IMR-90 (cell line): ENCODE measurements around the gene LAPTM5. TPM values are rescaled to one million over a fixed set of nuclear protein-coding genes. Genes with fewer than 3 reads are reported as not detected.

Experiments used
- ATAC-seq: fragments of 200-7000 bp; cut with Tn5 transposase; 2 replicates; pipeline ENCODE4 v1.9.1; 2020; ENCODE audit warnings: low read depth, mild to moderate bottlenecking, moderate library complexity
- BruUV-seq: library from RNA; stranded (reverse); fragments of 400-500 nt; replicated peaks from 2 replicates; lab custom pipeline; 2021; lab: Mats Ljungman, UMichigan
- CTCF ChIA-PET: fragments of 300-600 bp; formaldehyde crosslinking; extraction: SDS; loops from one replicate; lab custom pipeline; 2021; ENCODE audit warnings: antibody characterized with exemption; lab: Yijun Ruan, JAX
- POLR2A ChIA-PET: fragments of 300-600 bp; sonication (Branson Sonifier 250); formaldehyde crosslinking; loops from one replicate; lab custom pipeline; 2022; ENCODE audit warnings: antibody characterized with exemption; ENCODE audit not compliant: unreplicated experiment; lab: Charles Lee
- DNase-seq: peaks from one replicate; pipeline ENCODE4 v3.0.0; 2013
- H2AFZ ChIP-seq: replicated peaks from 2 replicates; pipeline ENCODE3; 2013; ENCODE audit warnings: low read length, mild to moderate bottlenecking; ENCODE audit not compliant: poor library complexity
- H2AK5ac ChIP-seq: 2 replicates; pipeline ENCODE4 v1.6.1; 2013; ENCODE audit warnings: low read depth, low read length, inconsistent platforms
- H2AK9ac ChIP-seq: replicated peaks from 2 replicates; pipeline ENCODE3; 2013; ENCODE audit warnings: mild to moderate bottlenecking, low read depth, low read length, moderate library complexity; ENCODE audit not compliant: poor library complexity
- H2BK120ac ChIP-seq: 2 replicates; pipeline ENCODE4 v1.6.1; 2013; ENCODE audit warnings: low read depth, low read length, inconsistent platforms
- H2BK15ac ChIP-seq: 3 replicates; pipeline ENCODE4 v1.6.1; 2013; ENCODE audit warnings: low read depth, low read length, inconsistent platforms
- H2BK20ac ChIP-seq: 2 replicates; pipeline ENCODE4 v1.6.1; 2013; ENCODE audit warnings: low read depth, mild to moderate bottlenecking, inconsistent platforms, low read length, moderate library complexity
- H2BK5ac ChIP-seq: 2 replicates; pipeline ENCODE4 v1.6.1; 2013; ENCODE audit warnings: mild to moderate bottlenecking, low read depth, low read length, inconsistent platforms; ENCODE audit not compliant: poor library complexity, severe bottlenecking
- H3K14ac ChIP-seq: replicated peaks from 2 replicates; pipeline ENCODE4 v1.6.1; 2013; ENCODE audit warnings: low read depth, low read length, inconsistent platforms
- H3K18ac ChIP-seq: 2 replicates; pipeline ENCODE4 v1.6.1; 2013; ENCODE audit warnings: low read depth, low read length, control low read depth
- H3K23ac ChIP-seq: 2 replicates; pipeline ENCODE4 v1.6.1; 2013; ENCODE audit warnings: low read depth, low read length, inconsistent platforms
- H3K27ac ChIP-seq: 2 replicates; pipeline ENCODE4 v1.5.1; 2013; ENCODE audit warnings: mild to moderate bottlenecking, control low read depth, low read length; ENCODE audit not compliant: insufficient read depth
- H3K27me3 ChIP-seq: 2 replicates; pipeline ENCODE4 v1.6.1; 2013; ENCODE audit warnings: low read length; ENCODE audit not compliant: control insufficient read depth, insufficient read depth
- H3K36me3 ChIP-seq: 2 replicates; pipeline ENCODE4 v1.6.1; 2013; ENCODE audit warnings: low read length, mixed read lengths; ENCODE audit not compliant: control insufficient read depth, insufficient read depth
- H3K4ac ChIP-seq: 2 replicates; pipeline ENCODE4 v1.6.1; 2013; ENCODE audit warnings: low read depth, low read length, inconsistent platforms
- H3K4me1 ChIP-seq: 2 replicates; pipeline ENCODE4 v1.6.1; 2013; ENCODE audit warnings: low read length, mixed read lengths; ENCODE audit not compliant: control insufficient read depth, insufficient read depth
- H3K4me2 ChIP-seq: 2 replicates; pipeline ENCODE4 v1.6.1; 2013; ENCODE audit warnings: low read depth, mild to moderate bottlenecking, control low read depth, low read length, moderate library complexity
- H3K4me3 ChIP-seq: 2 replicates; pipeline ENCODE4 v1.5.1; 2013; ENCODE audit warnings: low read depth, mild to moderate bottlenecking, control low read depth, low read length, moderate library complexity; ENCODE audit not compliant: insufficient read depth
- H3K56ac ChIP-seq: 2 replicates; pipeline ENCODE4 v1.6.1; 2013; ENCODE audit warnings: low read length, inconsistent platforms; ENCODE audit not compliant: insufficient read depth; ENCODE audit errors: extremely low read depth
- H3K79me1 ChIP-seq, 2 experiments: 2 replicates each; pipeline ENCODE4 v1.6.1; 2013; ENCODE audit warnings: low read length in 2 of 2, inconsistent platforms in 1 of 2, low read depth in 1 of 2
- H3K9ac ChIP-seq: 2 replicates; pipeline ENCODE4 v1.6.1; 2013; ENCODE audit warnings: low read depth, low read length, control low read depth
- H3K9me1 ChIP-seq: 2 replicates; pipeline ENCODE4 v1.6.1; 2013; ENCODE audit warnings: low read length, inconsistent platforms; ENCODE audit not compliant: insufficient read depth
- H3K9me3 ChIP-seq: 2 replicates; pipeline ENCODE4 v1.6.1; 2013; ENCODE audit warnings: low read length; ENCODE audit not compliant: control insufficient read depth, insufficient read depth
- H4K20me1 ChIP-seq: 2 replicates; pipeline ENCODE4 v1.6.1; 2013; ENCODE audit warnings: low read length, inconsistent platforms; ENCODE audit not compliant: insufficient read depth
- H4K5ac ChIP-seq: 2 replicates; pipeline ENCODE4 v1.6.1; 2013; ENCODE audit warnings: mild to moderate bottlenecking, low read depth, low read length, control low read depth
- H4K8ac ChIP-seq, 2 experiments: 2 replicates each; pipeline ENCODE4 v1.6.1; 2013; ENCODE audit warnings: low read depth in 2 of 2, low read length in 2 of 2, control low read depth in 1 of 2, inconsistent platforms in 1 of 2
- H4K91ac ChIP-seq: 2 replicates; pipeline ENCODE4 v1.6.1; 2013; ENCODE audit warnings: low read depth, low read length, inconsistent platforms; ENCODE audit not compliant: insufficient read depth
- CHD1 ChIP-seq: IDR thresholded peaks from 2 replicates; pipeline ENCODE4 v1.6.1; 2012; ENCODE audit warnings: low read depth, low read length, improper control_type of control experiment
- NFE2L2 ChIP-seq: fragments of 150-350 bp; IDR thresholded peaks from 2 replicates; pipeline ENCODE4 v1.6.1; 2016; ENCODE audit warnings: low read depth, mild to moderate bottlenecking, low read length
- POLR2A ChIP-seq: IDR thresholded peaks from 2 replicates; pipeline ENCODE4 v1.6.1; 2012; ENCODE audit warnings: mild to moderate bottlenecking, low read depth, low read length
- WGBS, 2 experiments: methylation state at CpG; one replicate each; pipeline versions ENCODE4 v1.1.5 to v1.1.7; 2013; ENCODE audit warnings: missing lambda C conversion rate in 2 of 2; ENCODE audit not compliant: insufficient read length in 1 of 2; ENCODE audit errors: extremely low coverage in 2 of 2; 5-methylcytosine and 5-hydroxymethylcytosine counted together
- dilution Hi-C: fragments of 300-500 bp; cut with HindIII; formaldehyde crosslinking; loops from one replicate; pipeline ENCODE4 v1.14.3; 2018; ENCODE audit warnings: low sequenced_read_pairs; ENCODE audit not compliant: unreplicated experiment
- in situ Hi-C: fragments of 300-500 bp; cut with MboI; formaldehyde crosslinking; loops from 3 replicates; pipeline ENCODE4 v1.14.3; 2019; ENCODE audit warnings: low sequenced_read_pairs, inconsistent platforms, mixed read lengths
- intact Hi-C: fragments of 100-400 bp; cut with micrococcal nuclease; formaldehyde crosslinking; loops from 2 replicates; pipeline ENCODE4 v1.10.0; 2022
- polyA plus RNA-seq, 3 experiments: library from polyadenylated mRNA; depleted of rRNA; stranded (reverse); fragments of >200 nt; gene quantifications; 2 replicates each; pipeline ENCODE4 v1.2.3, GENCODE V29; 2012; ENCODE audit warnings: low replicate concordance in 1 of 3
- total RNA-seq: library from RNA; depleted of rRNA; stranded (reverse); fragments of >200 nt; gene quantifications from 2 replicates; pipeline ENCODE4 v1.2.3, GENCODE V29; 2012

The LAPTM5 gene
- total and polyA plus RNA-seq, 2 of the 4 experiments (the other 2 are of a cell fraction) = 0.09 TPM; not detected in 1

DNA sequence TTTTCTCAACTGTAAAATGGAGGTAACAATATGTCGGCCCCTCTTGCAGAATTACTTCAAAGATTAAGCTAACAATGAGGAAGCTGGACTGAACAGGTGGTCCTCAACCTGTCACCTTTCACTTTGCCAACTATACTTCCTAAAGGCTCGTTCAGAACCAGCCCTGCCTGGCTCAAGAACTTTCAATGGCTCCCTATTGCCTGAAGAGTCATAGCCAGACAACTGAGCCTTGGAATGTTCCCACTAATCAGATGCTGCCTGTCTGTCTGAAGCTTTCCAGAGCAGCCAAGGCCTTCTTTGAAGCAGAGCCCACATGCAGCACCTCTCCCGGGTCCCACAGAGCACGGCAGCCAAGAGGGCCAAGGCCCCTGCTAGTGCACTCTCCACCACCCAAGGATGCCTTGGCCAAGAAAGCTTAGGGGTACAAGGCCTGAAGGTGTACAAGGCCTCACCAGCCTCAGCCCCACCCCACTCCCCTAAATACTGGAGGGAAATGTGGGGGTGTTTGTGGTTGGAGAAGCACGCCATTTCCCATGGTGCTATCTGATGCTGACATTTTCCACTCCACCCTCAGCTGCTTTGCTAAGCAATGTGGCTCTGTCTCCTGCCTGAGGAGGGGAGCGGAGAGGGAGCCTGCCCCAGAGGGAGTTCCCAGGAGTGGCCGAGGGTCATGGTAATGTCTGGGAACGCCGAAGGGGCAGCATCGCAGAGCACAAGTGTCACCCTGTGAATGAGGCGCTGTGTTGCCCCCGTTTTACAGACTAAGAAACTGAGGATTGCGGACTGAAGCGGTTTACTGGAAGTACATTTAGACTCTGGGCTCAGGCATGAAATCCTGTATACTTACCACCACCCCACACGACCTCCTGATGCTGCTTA is 8.2 kb upstream of the LAPTM5 start:
- CTCF ChIA-PET = interaction anchor here (0.9 to 1.3 kb wide), 2 partner anchors 30 to 47 kb away, joined by 3 read pairs; no protein-coding TSS in a partner anchor
- H3K9me1 ChIP-seq = no peaks in the 10 kb centered on the region

More for the DNA sequence above, 8.2 kb upstream of the LAPTM5 start:
- H2BK20ac ChIP-seq = no peak overlapping the region
- POLR2A ChIA-PET = no interaction called here
- no peaks in the 10 kb centered on the region; the same call in 1 of the 2 replicates for H3K27me3 ChIP-seq
- DNase-seq (no peak), ATAC-seq (no peak)
- H3K9me3 ChIP-seq = no peaks in the 10 kb centered on the region
- H3K18ac ChIP-seq = no peak overlapping the region
- no peak overlapping the region for H2BK120ac ChIP-seq
- intact Hi-C loops (loop anchor here (1.0 kb wide), 1 partner anchor 7 kb away; no protein-coding TSS in a partner anchor), dilution Hi-C loops (no loop called here), in situ Hi-C loops (no loop called here)
- no TSS peak for BruUV-seq
- no peak overlapping the region for H4K91ac ChIP-seq
- H2BK5ac ChIP-seq = no peak overlapping the region
- no peak overlapping the region for H2AFZ ChIP-seq
- H4K20me1 ChIP-seq = no peaks in the 10 kb centered on the region
- WGBS, 2 experiments = 70% methylated on average over 2 of the region's 15 CpGs; no CpG with 5 or more reads in 1 of the 2 experiments
- no peak overlapping the region for H3K27ac ChIP-seq
- no peak overlapping the region for H4K8ac ChIP-seq
- no peak overlapping the region for H3K4me3 ChIP-seq
- H3K56ac ChIP-seq = no peak overlapping the region
- TF ChIP-seq NFE2L2 = no peak
- no peak for TF ChIP-seq POLR2A
- no peak for TF ChIP-seq CHD1
- H3K9ac ChIP-seq = no peak overlapping the region
- no peak overlapping the region for H2BK15ac ChIP-seq
- no peaks in the 10 kb centered on the region for H3K36me3 ChIP-seq
- H2AK9ac ChIP-seq = no peak overlapping the region
- H3K4me2 ChIP-seq = no peak overlapping the region
- H3K4ac ChIP-seq = no peak overlapping the region
- no peak overlapping the region for H2AK5ac ChIP-seq
- H3K79me1 ChIP-seq = no peaks in the 10 kb centered on the region
- no peak overlapping the region for H3K23ac ChIP-seq
- H3K14ac ChIP-seq = no peak overlapping the region
- peaks cover 9% of the 10 kb centered on the region; the same call in 1 of the 2 replicates for H3K4me1 ChIP-seq
- no peak overlapping the region for H4K5ac ChIP-seq
